SK-N-SH (cell line): ENCODE data around the gene AKAP12.

Experiments used
- CTCF ChIP-seq: fragments of 200-600 bp; sonication (generic); IDR thresholded peaks from 2 replicates; pipeline ENCODE4 v1.6.1; 2017; ENCODE audit warnings: antibody characterized with exemption, mild to moderate bottlenecking, moderate library complexity
- EP300 ChIP-seq, 2 experiments: IDR thresholded peaks; 2 replicates each; pipeline versions ENCODE4 v1.4.0 to v1.6.1; 2012; ENCODE audit warnings: borderline replicate concordance in 1 of 2, low read depth in 1 of 2, low read length in 1 of 2

- no peak for TF ChIP-seq CTCF
- no peak for TF ChIP-seq EP300 (IDR thresholded peaks at IDR 0.05; ENCODE audit: borderline replicate concordance in 1 of 2, low read depth in 1 of 2, low read length in 1 of 2)
Observed at GRCh38 chr6:151300267-151300991, 60.7 kb downstream of the AKAP12 start.
